IMR-90 (cell line): ENCODE measurements around the gene ZNF398. TPM values are rescaled to one million over a fixed set of nuclear protein-coding genes. Genes with fewer than 3 reads are reported as not detected.

Source experiments
- ATAC-seq: fragments of 200-7000 bp; cut with Tn5 transposase; 2 replicates; pipeline ENCODE4 v1.9.1; 2020; ENCODE audit warnings: low read depth, mild to moderate bottlenecking, moderate library complexity
- BruUV-seq: library from RNA; stranded (reverse); fragments of 400-500 nt; replicated peaks from 2 replicates; lab custom pipeline; 2021; lab: Mats Ljungman, UMichigan
- CTCF ChIA-PET: fragments of 300-600 bp; formaldehyde crosslinking; extraction: SDS; loops from one replicate; lab custom pipeline; 2021; ENCODE audit warnings: antibody characterized with exemption; lab: Yijun Ruan, JAX
- POLR2A ChIA-PET: fragments of 300-600 bp; sonication (Branson Sonifier 250); formaldehyde crosslinking; loops from one replicate; lab custom pipeline; 2022; ENCODE audit warnings: antibody characterized with exemption; ENCODE audit not compliant: unreplicated experiment; lab: Charles Lee
- DNase-seq: peaks from one replicate; pipeline ENCODE4 v3.0.0; 2013
- H2AFZ ChIP-seq: replicated peaks from 2 replicates; pipeline ENCODE3; 2013; ENCODE audit warnings: low read length, mild to moderate bottlenecking; ENCODE audit not compliant: poor library complexity
- H2AK5ac ChIP-seq: 2 replicates; pipeline ENCODE4 v1.6.1; 2013; ENCODE audit warnings: low read depth, low read length, inconsistent platforms
- H2AK9ac ChIP-seq: replicated peaks from 2 replicates; pipeline ENCODE3; 2013; ENCODE audit warnings: mild to moderate bottlenecking, low read depth, low read length, moderate library complexity; ENCODE audit not compliant: poor library complexity
- H2BK120ac ChIP-seq: 2 replicates; pipeline ENCODE4 v1.6.1; 2013; ENCODE audit warnings: low read depth, low read length, inconsistent platforms
- H2BK15ac ChIP-seq: 3 replicates; pipeline ENCODE4 v1.6.1; 2013; ENCODE audit warnings: low read depth, low read length, inconsistent platforms
- H2BK20ac ChIP-seq: 2 replicates; pipeline ENCODE4 v1.6.1; 2013; ENCODE audit warnings: low read depth, mild to moderate bottlenecking, inconsistent platforms, low read length, moderate library complexity
- H2BK5ac ChIP-seq: 2 replicates; pipeline ENCODE4 v1.6.1; 2013; ENCODE audit warnings: mild to moderate bottlenecking, low read depth, low read length, inconsistent platforms; ENCODE audit not compliant: poor library complexity, severe bottlenecking
- H3K14ac ChIP-seq: replicated peaks from 2 replicates; pipeline ENCODE4 v1.6.1; 2013; ENCODE audit warnings: low read depth, low read length, inconsistent platforms
- H3K18ac ChIP-seq: 2 replicates; pipeline ENCODE4 v1.6.1; 2013; ENCODE audit warnings: low read depth, low read length, control low read depth
- H3K23ac ChIP-seq: 2 replicates; pipeline ENCODE4 v1.6.1; 2013; ENCODE audit warnings: low read depth, low read length, inconsistent platforms
- H3K27ac ChIP-seq: 2 replicates; pipeline ENCODE4 v1.5.1; 2013; ENCODE audit warnings: mild to moderate bottlenecking, control low read depth, low read length; ENCODE audit not compliant: insufficient read depth
- H3K27me3 ChIP-seq: 2 replicates; pipeline ENCODE4 v1.6.1; 2013; ENCODE audit warnings: low read length; ENCODE audit not compliant: control insufficient read depth, insufficient read depth
- H3K36me3 ChIP-seq: 2 replicates; pipeline ENCODE4 v1.6.1; 2013; ENCODE audit warnings: low read length, mixed read lengths; ENCODE audit not compliant: control insufficient read depth, insufficient read depth
- H3K4ac ChIP-seq: 2 replicates; pipeline ENCODE4 v1.6.1; 2013; ENCODE audit warnings: low read depth, low read length, inconsistent platforms
- H3K4me1 ChIP-seq: 2 replicates; pipeline ENCODE4 v1.6.1; 2013; ENCODE audit warnings: low read length, mixed read lengths; ENCODE audit not compliant: control insufficient read depth, insufficient read depth
- H3K4me2 ChIP-seq: 2 replicates; pipeline ENCODE4 v1.6.1; 2013; ENCODE audit warnings: low read depth, mild to moderate bottlenecking, control low read depth, low read length, moderate library complexity
- H3K4me3 ChIP-seq: 2 replicates; pipeline ENCODE4 v1.5.1; 2013; ENCODE audit warnings: low read depth, mild to moderate bottlenecking, control low read depth, low read length, moderate library complexity; ENCODE audit not compliant: insufficient read depth
- H3K56ac ChIP-seq: 2 replicates; pipeline ENCODE4 v1.6.1; 2013; ENCODE audit warnings: low read length, inconsistent platforms; ENCODE audit not compliant: insufficient read depth; ENCODE audit errors: extremely low read depth
- H3K79me1 ChIP-seq, 2 experiments: 2 replicates each; pipeline ENCODE4 v1.6.1; 2013; ENCODE audit warnings: low read length in 2 of 2, inconsistent platforms in 1 of 2, low read depth in 1 of 2
- H3K9ac ChIP-seq: 2 replicates; pipeline ENCODE4 v1.6.1; 2013; ENCODE audit warnings: low read depth, low read length, control low read depth
- H3K9me1 ChIP-seq: 2 replicates; pipeline ENCODE4 v1.6.1; 2013; ENCODE audit warnings: low read length, inconsistent platforms; ENCODE audit not compliant: insufficient read depth
- H3K9me3 ChIP-seq: 2 replicates; pipeline ENCODE4 v1.6.1; 2013; ENCODE audit warnings: low read length; ENCODE audit not compliant: control insufficient read depth, insufficient read depth
- H4K20me1 ChIP-seq: 2 replicates; pipeline ENCODE4 v1.6.1; 2013; ENCODE audit warnings: low read length, inconsistent platforms; ENCODE audit not compliant: insufficient read depth
- H4K5ac ChIP-seq: 2 replicates; pipeline ENCODE4 v1.6.1; 2013; ENCODE audit warnings: mild to moderate bottlenecking, low read depth, low read length, control low read depth
- H4K8ac ChIP-seq, 2 experiments: 2 replicates each; pipeline ENCODE4 v1.6.1; 2013; ENCODE audit warnings: low read depth in 2 of 2, low read length in 2 of 2, control low read depth in 1 of 2, inconsistent platforms in 1 of 2
- H4K91ac ChIP-seq: 2 replicates; pipeline ENCODE4 v1.6.1; 2013; ENCODE audit warnings: low read depth, low read length, inconsistent platforms; ENCODE audit not compliant: insufficient read depth
- BHLHE40 ChIP-seq: fragments of 150-350 bp; IDR thresholded peaks from 2 replicates; pipeline ENCODE4 v1.6.1; 2016; ENCODE audit warnings: mild to moderate bottlenecking, low read depth, low read length
- CEBPB ChIP-seq: IDR thresholded peaks from 2 replicates; pipeline ENCODE4 v1.6.1; 2012; ENCODE audit warnings: low read depth, low read length, improper control_type of control experiment
- CHD1 ChIP-seq: IDR thresholded peaks from 2 replicates; pipeline ENCODE4 v1.6.1; 2012; ENCODE audit warnings: low read depth, low read length, improper control_type of control experiment
- ELK1 ChIP-seq: fragments of 150-350 bp; IDR thresholded peaks from 2 replicates; pipeline ENCODE4 v1.6.1; 2016; ENCODE audit warnings: low read depth, mild to moderate bottlenecking, low read length, moderate library complexity, borderline replicate concordance
- FOS ChIP-seq: fragments of 150-350 bp; IDR thresholded peaks from 2 replicates; pipeline ENCODE4 v1.6.1; 2016; ENCODE audit warnings: low read depth, low read length
- MAFK ChIP-seq: IDR thresholded peaks from 2 replicates; pipeline ENCODE4 v1.6.1; 2012; ENCODE audit warnings: low read depth, low read length, improper control_type of control experiment
- MAZ ChIP-seq: IDR thresholded peaks from 2 replicates; pipeline ENCODE4 v1.6.1; 2012; ENCODE audit warnings: low read depth, mild to moderate bottlenecking, low read length, improper control_type of control experiment, moderate library complexity, borderline replicate concordance
- MXI1 ChIP-seq: IDR thresholded peaks from 2 replicates; pipeline ENCODE4 v1.6.1; 2012; ENCODE audit warnings: low read depth, mild to moderate bottlenecking, low read length, moderate library complexity, borderline replicate concordance
- NFE2L2 ChIP-seq: fragments of 150-350 bp; IDR thresholded peaks from 2 replicates; pipeline ENCODE4 v1.6.1; 2016; ENCODE audit warnings: low read depth, mild to moderate bottlenecking, low read length
- POLR2A ChIP-seq: IDR thresholded peaks from 2 replicates; pipeline ENCODE4 v1.6.1; 2012; ENCODE audit warnings: mild to moderate bottlenecking, low read depth, low read length
- RAD21 ChIP-seq: IDR thresholded peaks from 2 replicates; pipeline ENCODE4 v1.6.1; 2012; ENCODE audit warnings: low read length, improper control_type of control experiment
- RCOR1 ChIP-seq: IDR thresholded peaks from 2 replicates; pipeline ENCODE4 v1.6.1; 2012; ENCODE audit warnings: mild to moderate bottlenecking, low read length, improper control_type of control experiment; ENCODE audit not compliant: insufficient replicate concordance
- RFX5 ChIP-seq: IDR thresholded peaks from 2 replicates; pipeline ENCODE4 v1.8.0; 2012; ENCODE audit warnings: low read depth, mild to moderate bottlenecking, low read length, moderate library complexity
- SMC3 ChIP-seq: fragments of 150-350 bp; IDR thresholded peaks from 2 replicates; pipeline ENCODE4 v1.6.1; 2016; ENCODE audit warnings: low read depth, mild to moderate bottlenecking, antibody characterized with exemption, low read length, moderate library complexity
- USF2 ChIP-seq: fragments of 150-350 bp; IDR thresholded peaks from 2 replicates; pipeline ENCODE4 v1.6.1; 2017; ENCODE audit warnings: mild to moderate bottlenecking, antibody characterized with exemption, low read length, low read depth
- WGBS, 2 experiments: methylation state at CpG; one replicate each; pipeline versions ENCODE4 v1.1.5 to v1.1.7; 2013; ENCODE audit warnings: missing lambda C conversion rate in 2 of 2; ENCODE audit not compliant: insufficient read length in 1 of 2; ENCODE audit errors: extremely low coverage in 2 of 2; 5-methylcytosine and 5-hydroxymethylcytosine counted together
- dilution Hi-C: fragments of 300-500 bp; cut with HindIII; formaldehyde crosslinking; loops from one replicate; pipeline ENCODE4 v1.14.3; 2018; ENCODE audit warnings: low sequenced_read_pairs; ENCODE audit not compliant: unreplicated experiment
- in situ Hi-C: fragments of 300-500 bp; cut with MboI; formaldehyde crosslinking; loops from 3 replicates; pipeline ENCODE4 v1.14.3; 2019; ENCODE audit warnings: low sequenced_read_pairs, inconsistent platforms, mixed read lengths
- intact Hi-C: fragments of 100-400 bp; cut with micrococcal nuclease; formaldehyde crosslinking; loops from 2 replicates; pipeline ENCODE4 v1.10.0; 2022
- polyA plus RNA-seq, 3 experiments: library from polyadenylated mRNA; depleted of rRNA; stranded (reverse); fragments of >200 nt; gene quantifications; 2 replicates each; pipeline ENCODE4 v1.2.3, GENCODE V29; 2012; ENCODE audit warnings: low replicate concordance in 1 of 3
- total RNA-seq: library from RNA; depleted of rRNA; stranded (reverse); fragments of >200 nt; gene quantifications from 2 replicates; pipeline ENCODE4 v1.2.3, GENCODE V29; 2012
- TF ChIP-seq, protein P1 (sequence below): conservative IDR thresholded peaks from 2 replicates; pipeline ENCODE4 v1.5.1; 2012; ENCODE audit warnings: mild to moderate bottlenecking, low read depth, low read length, improper control_type of control experiment

The ZNF398 gene
- total and polyA plus RNA-seq, 2 of the 4 experiments (the other 2 are of a cell fraction): 5.7 to 7.9 TPM

GRCh38 chr7:149102666-149103065 lies 44.6 kb upstream of the ZNF398 start:
- no peaks in the 10 kb centered on the region for H3K9me1 ChIP-seq
- no peak overlapping the region for H4K8ac ChIP-seq
- ChIA-PET POLR2A (no interaction called here), CTCF (no interaction called here)
- no peaks in the 10 kb centered on the region for H3K4me1 ChIP-seq
- no peak overlapping the region for H2BK20ac ChIP-seq
- no peak overlapping the region for H3K18ac ChIP-seq
- H2AK5ac ChIP-seq: no peak overlapping the region
- H3K56ac ChIP-seq: no peak overlapping the region
- DNase-seq (no peak), ATAC-seq (no peak)
- BruUV-seq: no TSS peak
- H3K27ac ChIP-seq: no peak overlapping the region
- no peaks in the 10 kb centered on the region for H3K79me1 ChIP-seq
- in situ Hi-C loops: no loop called here
- H4K5ac ChIP-seq: no peak overlapping the region
- no peak overlapping the region for H3K23ac ChIP-seq
- no peak overlapping the region for H3K4me3 ChIP-seq
- no peaks in the 10 kb centered on the region for H4K20me1 ChIP-seq
- H3K4ac ChIP-seq: no peak overlapping the region
- no peak overlapping the region for H2BK120ac ChIP-seq
- H2BK15ac ChIP-seq: no peak overlapping the region
- H2AFZ ChIP-seq: no peak overlapping the region
- H3K27me3 ChIP-seq: no peaks in the 10 kb centered on the region
- H4K91ac ChIP-seq: no peak overlapping the region
- H3K4me2 ChIP-seq: no peak overlapping the region
- no peak overlapping the region for H3K14ac ChIP-seq
- H3K9me3 ChIP-seq: no peaks in the 10 kb centered on the region
- peaks cover 4% of the 10 kb centered on the region; the same call in 1 of the 2 replicates for H3K36me3 ChIP-seq
- intact Hi-C loops: no loop called here
- no peak overlapping the region for H3K9ac ChIP-seq
- no CpG with 5 or more reads among the region's 1 CpG for WGBS, 2 experiments
- dilution Hi-C loops: no loop called here
- TF ChIP-seq RFX5 (no peak), ELK1 (no peak), POLR2A (no peak), BHLHE40 (no peak), MXI1 (no peak), FOS (no peak), RAD21 (no peak), NFE2L2 (no peak), USF2 (no peak), MAFK (no peak), CHD1 (no peak), RCOR1 (no peak), CEBPB (no peak), MAZ (no peak), SMC3 (no peak)
- TF ChIP-seq, protein P1, sequence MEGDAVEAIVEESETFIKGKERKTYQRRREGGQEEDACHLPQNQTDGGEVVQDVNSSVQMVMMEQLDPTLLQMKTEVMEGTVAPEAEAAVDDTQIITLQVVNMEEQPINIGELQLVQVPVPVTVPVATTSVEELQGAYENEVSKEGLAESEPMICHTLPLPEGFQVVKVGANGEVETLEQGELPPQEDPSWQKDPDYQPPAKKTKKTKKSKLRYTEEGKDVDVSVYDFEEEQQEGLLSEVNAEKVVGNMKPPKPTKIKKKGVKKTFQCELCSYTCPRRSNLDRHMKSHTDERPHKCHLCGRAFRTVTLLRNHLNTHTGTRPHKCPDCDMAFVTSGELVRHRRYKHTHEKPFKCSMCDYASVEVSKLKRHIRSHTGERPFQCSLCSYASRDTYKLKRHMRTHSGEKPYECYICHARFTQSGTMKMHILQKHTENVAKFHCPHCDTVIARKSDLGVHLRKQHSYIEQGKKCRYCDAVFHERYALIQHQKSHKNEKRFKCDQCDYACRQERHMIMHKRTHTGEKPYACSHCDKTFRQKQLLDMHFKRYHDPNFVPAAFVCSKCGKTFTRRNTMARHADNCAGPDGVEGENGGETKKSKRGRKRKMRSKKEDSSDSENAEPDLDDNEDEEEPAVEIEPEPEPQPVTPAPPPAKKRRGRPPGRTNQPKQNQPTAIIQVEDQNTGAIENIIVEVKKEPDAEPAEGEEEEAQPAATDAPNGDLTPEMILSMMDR: no peak
- H2BK5ac ChIP-seq: no peak overlapping the region
- no peak overlapping the region for H2AK9ac ChIP-seq
